T-helper 2 cell treated with Interferon-gamma antibody and Interleukin-4, amounts not matched to agents 5 μg/mL and 100 μg/mL, for 36 hours (primary cell): ENCODE measurements around the gene CYP4X1.
"Not testable (repeated sequence)": the region's sequence is repeated elsewhere in the genome, so short reads cannot be mapped to it uniquely, and the experiment has no call there.

ENCODE experiments used
- DNase-seq: peaks from one replicate; pipeline ENCODE4 v3.0.0; 2021; ENCODE audit warnings: low spot score
- H3K27ac Mint-ChIP-seq: one replicate; pipeline ENCODE4 v1.8.0; 2021; ENCODE audit warnings: mild to moderate bottlenecking, mixed read lengths
- H3K27me3 Mint-ChIP-seq: one replicate; pipeline ENCODE4 v1.8.0; 2021; ENCODE audit warnings: low read depth, mixed read lengths
- H3K36me3 Mint-ChIP-seq: one replicate; pipeline ENCODE4 v1.8.0; 2021; ENCODE audit warnings: low read depth, mixed read lengths
- H3K4me1 Mint-ChIP-seq: one replicate; pipeline ENCODE4 v1.8.0; 2021; ENCODE audit warnings: low read depth, mixed read lengths
- H3K4me3 Mint-ChIP-seq: one replicate; pipeline ENCODE4 v1.8.0; 2022; ENCODE audit warnings: mild to moderate bottlenecking, moderate library complexity, mixed read lengths
- H3K9me3 Mint-ChIP-seq: one replicate; pipeline ENCODE4 v1.8.0; 2021; ENCODE audit warnings: mixed read lengths

Gene CYP4X1, protein sequence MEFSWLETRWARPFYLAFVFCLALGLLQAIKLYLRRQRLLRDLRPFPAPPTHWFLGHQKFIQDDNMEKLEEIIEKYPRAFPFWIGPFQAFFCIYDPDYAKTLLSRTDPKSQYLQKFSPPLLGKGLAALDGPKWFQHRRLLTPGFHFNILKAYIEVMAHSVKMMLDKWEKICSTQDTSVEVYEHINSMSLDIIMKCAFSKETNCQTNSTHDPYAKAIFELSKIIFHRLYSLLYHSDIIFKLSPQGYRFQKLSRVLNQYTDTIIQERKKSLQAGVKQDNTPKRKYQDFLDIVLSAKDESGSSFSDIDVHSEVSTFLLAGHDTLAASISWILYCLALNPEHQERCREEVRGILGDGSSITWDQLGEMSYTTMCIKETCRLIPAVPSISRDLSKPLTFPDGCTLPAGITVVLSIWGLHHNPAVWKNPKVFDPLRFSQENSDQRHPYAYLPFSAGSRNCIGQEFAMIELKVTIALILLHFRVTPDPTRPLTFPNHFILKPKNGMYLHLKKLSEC

GRCh38 chr1:47023268-47024140 is at the start of gene CYP4X1:
CYP4X1 (plus strand) TSS chr1:47023669; CDS start chr1:47023818, 149 bp downstream.
- Mint-ChIP-seq H3K36me3 (no peaks in the 10 kb centered on the region), H3K27ac (no peak within 1 kb of the TSS), H3K4me3 (no peak within 1 kb of the TSS), H3K27me3 (peaks cover 39% of the 10 kb centered on the region), H3K9me3 (no peaks in the 10 kb centered on the region), H3K4me1 (no peaks in the 10 kb centered on the region)
- no peak for DNase-seq

GRCh38 chr1:46983166-46983829 is 40.2 kb upstream of the CYP4X1 start:
- Mint-ChIP-seq H3K36me3 (no peaks in the 10 kb centered on the region), H3K4me3 (no peak overlapping the region), H3K4me1 (no peaks in the 10 kb centered on the region), H3K27me3 (peaks cover 18% of the 10 kb centered on the region), H3K27ac (no peak overlapping the region), H3K9me3 (no peaks in the 10 kb centered on the region)
- DNase-seq = no peak

DNA sequence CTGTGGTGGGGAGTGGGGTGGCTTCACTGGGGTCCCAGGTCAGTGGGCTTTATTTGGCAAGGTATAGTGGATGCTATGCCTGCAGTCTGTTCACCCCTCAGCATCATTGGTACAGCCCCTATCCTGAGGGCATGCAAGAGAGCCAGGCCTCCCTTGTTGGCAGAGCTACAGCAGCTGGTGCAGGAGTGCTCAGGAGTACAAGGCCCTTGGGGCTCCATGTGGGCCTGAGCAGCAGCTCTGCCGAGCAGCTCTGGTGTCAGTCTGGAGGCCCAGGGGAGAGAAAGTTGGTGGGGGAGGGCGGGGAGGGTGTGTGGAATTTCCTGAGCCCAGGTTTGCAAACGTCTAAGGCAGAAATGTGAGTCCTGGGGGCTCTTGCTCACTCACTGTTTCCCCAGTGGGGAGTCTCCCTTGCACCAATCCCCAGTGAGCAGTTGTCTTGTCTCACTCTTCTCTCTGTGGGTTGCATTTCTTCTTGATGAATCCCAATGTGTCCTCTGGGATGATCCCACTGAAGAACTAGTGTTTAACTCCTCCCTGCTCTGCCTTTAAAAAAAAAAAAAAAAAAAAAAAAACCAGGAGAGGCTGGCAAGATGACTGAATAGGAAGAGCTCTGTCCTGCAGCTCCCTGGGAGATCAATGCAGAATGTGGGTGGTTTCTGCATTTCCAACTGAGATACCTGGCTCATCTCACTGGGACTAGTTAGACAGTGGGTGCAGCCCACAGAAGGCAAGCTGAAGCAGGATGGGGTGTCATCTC is 39.5 kb upstream of the CYP4X1 start:
- no peak for DNase-seq
- Mint-ChIP-seq H3K9me3 (no peaks in the 10 kb centered on the region), H3K4me3 (no peak overlapping the region), H3K36me3 (no peaks in the 10 kb centered on the region), H3K27ac (no peak overlapping the region), H3K27me3 (peaks cover 20% of the 10 kb centered on the region), H3K4me1 (no peaks in the 10 kb centered on the region)

DNA sequence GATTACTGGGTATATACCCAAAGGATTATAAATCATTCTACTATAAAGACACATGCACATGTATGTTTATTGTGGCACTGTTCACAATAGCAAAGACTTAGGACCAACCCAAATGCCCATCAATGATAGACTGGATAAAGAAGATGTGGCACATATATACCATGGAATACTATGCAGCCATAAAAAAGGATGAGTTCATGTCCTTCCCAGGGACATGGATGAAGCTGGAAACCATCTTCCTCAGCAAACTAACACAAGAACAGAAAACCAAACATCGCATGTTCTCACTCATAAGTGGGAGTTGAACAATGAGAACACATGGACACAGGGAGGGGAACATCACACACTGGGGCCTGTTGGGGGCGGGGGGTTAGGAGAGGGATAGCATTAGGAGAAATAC is 32.9 kb upstream of the CYP4X1 start:
- H3K27ac Mint-ChIP-seq, H3K36me3 Mint-ChIP-seq, H3K4me3 Mint-ChIP-seq, H3K9me3 Mint-ChIP-seq, DNase-seq, H3K4me1 Mint-ChIP-seq: not testable (repeated sequence)
- peaks cover 15% of the 10 kb centered on the region for H3K27me3 Mint-ChIP-seq

- H3K9me3 Mint-ChIP-seq = no peaks in the 10 kb centered on the region
- H3K27me3 Mint-ChIP-seq = peaks cover 9% of the 10 kb centered on the region
- H3K4me3 Mint-ChIP-seq = no peak overlapping the region
- no peak overlapping the region for H3K27ac Mint-ChIP-seq
- H3K4me1 Mint-ChIP-seq = no peaks in the 10 kb centered on the region
- H3K36me3 Mint-ChIP-seq = no peaks in the 10 kb centered on the region
- DNase-seq = no peak
These were observed 32.2 kb upstream of the CYP4X1 start for GRCh38 chr1:46991083-46991923.

- Mint-ChIP-seq H3K36me3 (no peaks in the 10 kb centered on the region), H3K4me1 (no peaks in the 10 kb centered on the region), H3K4me3 (no peak overlapping the region), H3K27me3 (peaks cover 8% of the 10 kb centered on the region), H3K9me3 (no peaks in the 10 kb centered on the region), H3K27ac (no peak overlapping the region)
- DNase-seq = no peak
These were observed 26.7 kb upstream of the CYP4X1 start for GRCh38 chr1:46996659-46997281.

DNA sequence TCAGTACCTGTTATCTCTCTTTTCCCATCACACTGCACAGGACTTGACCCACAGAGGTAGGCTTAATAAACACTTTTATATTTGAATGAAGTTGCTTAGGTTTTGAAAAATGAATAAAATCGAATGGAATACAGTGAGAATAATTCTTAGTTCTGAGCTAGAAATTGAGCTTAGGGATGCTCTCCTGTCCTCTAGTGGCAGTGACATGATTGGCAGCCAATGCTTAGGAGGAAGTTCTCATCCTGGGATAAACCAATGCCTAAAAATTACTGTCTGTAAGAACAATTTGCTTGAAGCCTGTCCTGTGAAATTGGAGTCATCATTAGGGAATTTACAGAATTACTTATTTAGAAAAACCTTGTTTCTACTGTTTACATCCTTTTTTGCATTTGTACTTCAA is 21.3 kb upstream of the CYP4X1 start:
- Mint-ChIP-seq H3K36me3 (no peaks in the 10 kb centered on the region), H3K27me3 (peaks cover 8% of the 10 kb centered on the region), H3K4me1 (peaks cover 2% of the 10 kb centered on the region), H3K4me3 (no peak overlapping the region), H3K27ac (no peak overlapping the region), H3K9me3 (no peaks in the 10 kb centered on the region)
- no peak for DNase-seq

- peaks cover 2% of the 10 kb centered on the region for H3K4me1 Mint-ChIP-seq
- DNase-seq = no peak
- H3K27me3 Mint-ChIP-seq = peaks cover 7% of the 10 kb centered on the region
- H3K36me3 Mint-ChIP-seq = no peaks in the 10 kb centered on the region
- no peak overlapping the region for H3K4me3 Mint-ChIP-seq
- H3K9me3 Mint-ChIP-seq = no peaks in the 10 kb centered on the region
- no peak overlapping the region for H3K27ac Mint-ChIP-seq
These were observed 19.5 kb upstream of the CYP4X1 start for GRCh38 chr1:47003896-47004403.

GRCh38 chr1:47006437-47006836 is 17.0 kb upstream of the CYP4X1 start:
- DNase-seq, H3K4me3 Mint-ChIP-seq, H3K9me3 Mint-ChIP-seq, H3K36me3 Mint-ChIP-seq, H3K27ac Mint-ChIP-seq, H3K4me1 Mint-ChIP-seq, H3K27me3 Mint-ChIP-seq: not testable (repeated sequence)

- H3K4me3 Mint-ChIP-seq = no peak overlapping the region
- peaks cover 3% of the 10 kb centered on the region for H3K27me3 Mint-ChIP-seq
- no peak for DNase-seq
- H3K9me3 Mint-ChIP-seq = no peaks in the 10 kb centered on the region
- no peaks in the 10 kb centered on the region for H3K4me1 Mint-ChIP-seq
- no peak overlapping the region for H3K27ac Mint-ChIP-seq
- H3K36me3 Mint-ChIP-seq = no peaks in the 10 kb centered on the region
These were observed 10.2 kb upstream of the CYP4X1 start for GRCh38 chr1:47013293-47013692.

- no peak for DNase-seq
- Mint-ChIP-seq H3K9me3 (no peaks in the 10 kb centered on the region), H3K4me1 (no peaks in the 10 kb centered on the region), H3K4me3 (no peak overlapping the region), H3K36me3 (no peaks in the 10 kb centered on the region), H3K27me3 (peaks cover 34% of the 10 kb centered on the region), H3K27ac (no peak overlapping the region)
These were observed 2.4 kb upstream of the CYP4X1 start for GRCh38 chr1:47021070-47021469.

DNA sequence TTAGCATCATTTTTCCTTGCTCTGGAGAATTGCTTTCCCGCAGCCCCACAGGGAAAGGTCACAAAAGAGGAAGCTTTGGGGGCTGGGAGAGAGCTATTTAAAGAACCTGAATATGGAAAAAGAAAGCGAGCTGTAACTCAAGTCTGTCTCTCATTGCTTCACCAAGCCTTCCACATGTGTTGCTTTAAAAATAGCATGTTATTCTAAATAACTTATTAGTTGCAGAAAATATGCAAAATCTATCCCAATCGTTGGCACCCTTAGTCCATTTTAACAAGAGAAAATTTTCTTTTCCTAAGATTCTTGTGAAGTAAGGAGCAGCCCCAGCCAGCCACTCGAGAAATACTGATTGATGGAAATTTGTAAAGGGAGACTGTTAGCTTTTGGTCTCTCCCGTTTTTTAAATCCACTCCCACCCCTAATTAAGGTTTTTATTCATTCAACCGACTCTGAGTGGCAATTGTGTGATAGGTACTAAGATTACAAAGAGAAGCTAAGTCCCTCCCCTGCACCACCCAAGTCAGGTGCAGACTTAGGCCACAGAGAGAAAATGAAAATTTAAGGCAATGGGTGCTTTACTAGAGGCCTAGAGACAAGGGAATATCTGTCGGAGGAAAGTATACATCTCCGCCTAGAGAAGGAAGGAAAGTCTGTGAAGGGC is 802 bp downstream of the CYP4X1 start:
- no peaks in the 10 kb centered on the region for H3K9me3 Mint-ChIP-seq
- H3K27me3 Mint-ChIP-seq = peaks cover 39% of the 10 kb centered on the region
- H3K4me1 Mint-ChIP-seq = no peaks in the 10 kb centered on the region
- no peak overlapping the region for H3K4me3 Mint-ChIP-seq
- DNase-seq = no peak
- H3K36me3 Mint-ChIP-seq = no peaks in the 10 kb centered on the region
- no peak overlapping the region for H3K27ac Mint-ChIP-seq
